ENCODE data around the gene GGNBP2.

GGNBP2 gene

DNA sequence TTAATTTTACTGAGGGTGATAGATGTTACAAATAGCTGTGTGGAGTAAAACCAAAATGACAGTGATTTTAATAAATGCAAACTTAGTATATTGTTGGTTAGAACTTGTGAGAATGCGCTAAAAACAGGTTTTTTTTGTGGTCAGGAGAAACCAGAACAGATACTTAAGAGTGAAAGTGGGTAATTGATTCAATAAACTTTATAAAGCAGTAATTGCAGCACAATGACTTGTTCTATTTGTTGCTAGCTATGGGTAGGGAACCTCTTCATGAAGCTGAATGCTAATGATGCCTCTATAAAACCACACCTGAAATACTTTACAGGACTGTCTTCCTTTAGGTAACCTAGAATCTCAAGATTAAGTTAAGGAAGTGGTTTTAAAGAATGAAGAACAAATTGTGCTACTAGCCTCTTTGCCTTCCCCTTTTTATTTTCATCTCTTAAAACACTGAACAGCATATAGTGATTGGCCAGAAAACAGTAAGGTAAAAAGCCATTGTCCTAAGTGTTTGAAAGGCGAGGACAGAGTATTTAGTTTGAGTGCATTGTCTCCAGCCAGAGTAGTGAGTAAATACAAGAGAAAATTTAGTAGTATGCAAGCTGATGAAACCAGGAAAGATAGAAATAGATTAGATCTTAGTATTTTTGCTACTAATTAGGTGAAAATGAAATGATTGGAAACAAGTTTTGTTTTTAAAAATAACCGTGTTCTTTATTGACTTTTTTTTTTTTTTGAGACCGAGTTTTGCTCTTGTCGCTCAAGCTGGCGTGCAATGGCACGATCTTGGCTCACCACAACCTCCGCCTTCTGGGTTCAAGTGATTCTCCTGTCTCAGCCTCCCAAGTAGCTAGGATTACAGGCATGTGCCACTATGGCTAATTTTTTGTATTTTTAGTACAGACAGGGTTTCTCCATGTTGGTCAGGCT is 6.0 kb downstream of the GGNBP2 start:
- DNase-seq (ENCODE audit: low read depth, low spot score): no peak

DNA sequence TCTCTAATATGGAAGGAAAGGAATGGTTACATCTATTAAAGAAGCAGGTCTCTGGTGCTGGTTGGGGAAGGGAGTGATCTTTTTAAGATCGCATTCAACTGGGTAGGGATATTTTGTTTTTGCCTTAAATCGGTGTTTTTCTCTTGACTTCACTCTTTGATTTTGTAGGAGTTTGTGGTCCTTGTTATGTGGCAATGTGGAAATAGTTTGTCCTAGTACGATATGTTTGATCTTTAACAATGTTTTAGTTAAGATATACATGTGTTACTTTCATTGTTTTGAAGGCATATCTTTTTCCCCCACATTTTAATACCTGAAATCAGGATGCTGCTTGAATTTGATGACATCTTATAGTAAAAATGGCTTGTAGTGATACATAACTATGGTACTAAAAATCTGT is 8.7 kb downstream of the GGNBP2 start:
- DNase-seq (ENCODE audit: low read depth, low spot score): no peak

DNA sequence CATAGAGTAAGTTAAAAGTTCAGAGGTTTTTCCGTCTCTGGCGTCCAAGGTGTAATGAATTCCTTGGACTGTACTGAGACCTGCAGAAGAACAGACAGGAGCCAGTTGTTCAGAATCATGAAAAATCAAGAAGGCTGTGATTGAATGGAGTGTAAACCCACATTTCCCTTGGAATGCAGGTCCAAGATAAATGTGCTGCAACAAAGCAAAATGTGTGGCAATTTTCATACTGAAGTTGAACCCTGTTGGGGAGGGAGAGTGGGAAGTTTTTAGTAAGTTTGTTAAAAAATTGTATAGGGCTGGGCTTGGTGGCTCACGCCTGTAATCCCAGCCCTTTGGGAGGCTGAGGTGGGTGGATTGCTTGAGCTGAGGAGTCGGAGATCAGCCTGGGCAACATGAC is 21.4 kb downstream of the GGNBP2 start:
- DNase-seq (ENCODE audit: low read depth, low spot score): no peak

DNA sequence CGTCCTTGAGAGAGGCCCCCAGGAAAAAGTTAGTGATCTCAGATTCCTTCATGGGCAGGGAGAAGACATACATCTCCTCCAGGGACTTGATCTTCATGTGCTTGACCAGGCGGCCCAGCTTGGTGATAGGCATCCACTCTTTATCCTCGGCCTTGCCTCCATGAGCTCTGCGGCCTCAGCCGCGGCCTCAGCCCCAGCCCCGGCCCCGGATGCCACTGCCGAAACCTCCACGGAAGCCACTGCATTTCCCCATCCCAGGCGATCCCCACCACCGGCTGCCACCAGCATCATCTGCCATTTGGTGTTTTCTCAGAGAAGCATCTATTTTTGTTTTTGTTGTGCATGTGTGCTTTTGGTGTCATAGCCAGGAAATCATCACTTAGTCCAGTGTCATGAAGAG is 30.3 kb downstream of the GGNBP2 start:
- no peak for DNase-seq (ENCODE audit: low read depth, low spot score)

DNA sequence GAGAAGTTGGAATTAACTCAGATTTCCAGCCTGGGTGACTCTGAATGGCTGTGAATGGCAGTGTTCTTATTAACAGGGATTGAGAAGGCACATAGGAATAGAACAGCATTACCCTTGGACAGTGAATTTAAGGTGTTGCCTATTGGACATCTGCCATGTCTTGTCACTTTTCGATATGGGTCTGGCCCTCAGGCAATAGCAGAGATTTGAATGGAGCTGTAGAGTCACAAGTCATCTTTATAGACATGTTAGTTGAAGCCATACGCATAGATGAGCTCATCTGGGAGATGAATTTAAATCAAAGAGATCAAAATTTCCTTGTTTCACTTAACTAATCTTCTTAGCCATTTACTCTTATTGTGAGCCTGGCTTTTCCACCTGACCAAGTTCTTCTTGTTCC is 32.1 kb downstream of the GGNBP2 start:
- DNase-seq (ENCODE audit: low read depth, low spot score): no peak

DNA sequence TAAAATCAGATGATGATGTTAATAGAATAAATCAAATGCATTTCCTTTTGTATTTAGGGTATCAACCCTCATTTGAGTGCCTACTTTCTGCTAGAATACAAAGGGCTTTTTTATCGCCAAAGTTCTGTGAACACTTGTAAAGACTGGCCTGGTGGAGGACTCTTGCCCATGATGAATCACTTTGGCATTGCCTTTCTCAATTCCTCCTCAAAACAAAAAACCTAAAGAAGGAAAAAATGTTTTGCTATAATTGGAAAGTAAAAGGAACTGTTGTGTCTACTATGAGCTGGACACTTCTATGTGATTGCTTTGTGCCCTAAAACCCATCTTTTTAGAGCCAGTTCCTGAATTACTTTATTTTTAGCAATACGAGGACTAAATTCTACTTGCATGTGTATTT is 34.0 kb downstream of the GGNBP2 start:
- no peak for DNase-seq (ENCODE audit: low read depth, low spot score)

DNA sequence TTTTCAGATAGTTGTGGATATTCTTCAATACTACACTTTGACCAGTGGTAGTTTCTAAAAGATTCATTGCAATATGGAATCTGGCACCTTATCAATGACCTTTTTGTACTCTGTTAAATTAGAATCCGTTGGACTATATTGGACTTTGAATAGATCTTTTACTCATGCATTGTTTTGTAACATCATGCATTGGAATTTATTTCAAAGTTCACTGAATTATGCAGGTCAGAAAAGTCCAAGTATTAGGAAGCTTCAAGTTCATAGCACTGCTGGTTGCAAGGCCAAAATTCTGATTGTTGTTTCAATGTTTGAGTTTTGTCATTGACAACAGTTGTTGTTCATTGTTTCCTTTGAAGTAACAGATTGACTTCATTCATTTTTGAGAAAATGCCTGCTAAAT is 39.1 kb downstream of the GGNBP2 start:
- no peak for DNase-seq (ENCODE audit: low read depth, low spot score)

DNA sequence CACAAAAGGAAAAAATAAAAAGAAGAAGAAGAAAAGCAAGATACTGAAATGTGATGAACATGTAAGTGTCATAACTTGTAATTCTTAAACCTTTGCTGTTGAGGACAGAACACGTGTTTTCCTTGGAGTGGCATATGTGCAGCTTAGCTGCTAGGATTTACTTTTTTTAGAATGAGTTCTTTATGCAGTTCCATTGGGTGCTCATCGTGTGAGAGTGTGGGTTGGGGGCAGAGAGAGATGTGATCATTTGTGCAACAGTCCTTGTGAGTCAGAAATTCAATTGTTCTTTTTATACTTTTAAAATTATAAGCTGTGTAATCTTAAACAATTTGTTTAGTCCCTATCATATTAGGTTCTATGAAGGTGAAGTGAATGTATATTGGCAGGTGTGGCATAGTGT is 41.4 kb downstream of the GGNBP2 start:
- no peak for DNase-seq (ENCODE audit: low read depth, low spot score)

DNA sequence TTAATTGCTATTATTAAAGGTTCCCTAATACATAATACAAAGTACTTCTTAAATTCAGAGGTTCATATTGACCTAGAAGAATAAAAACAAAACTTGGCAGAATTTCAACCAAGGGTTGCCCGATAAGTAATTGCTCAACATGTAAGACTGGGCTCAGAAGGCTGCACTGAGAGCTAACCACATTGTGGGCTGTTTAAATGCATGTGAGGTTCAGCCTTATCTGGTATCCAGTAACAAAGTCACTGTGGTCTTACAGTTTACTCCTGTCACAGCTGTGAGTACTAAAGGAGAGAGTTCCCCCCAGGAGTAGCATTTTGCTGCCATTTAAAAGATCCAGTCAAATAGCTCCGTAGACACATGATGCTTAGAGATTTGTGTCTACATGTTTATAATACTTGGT is 45.4 kb downstream of the GGNBP2 start:
- no peak for DNase-seq (ENCODE audit: low read depth, low spot score)

DNA sequence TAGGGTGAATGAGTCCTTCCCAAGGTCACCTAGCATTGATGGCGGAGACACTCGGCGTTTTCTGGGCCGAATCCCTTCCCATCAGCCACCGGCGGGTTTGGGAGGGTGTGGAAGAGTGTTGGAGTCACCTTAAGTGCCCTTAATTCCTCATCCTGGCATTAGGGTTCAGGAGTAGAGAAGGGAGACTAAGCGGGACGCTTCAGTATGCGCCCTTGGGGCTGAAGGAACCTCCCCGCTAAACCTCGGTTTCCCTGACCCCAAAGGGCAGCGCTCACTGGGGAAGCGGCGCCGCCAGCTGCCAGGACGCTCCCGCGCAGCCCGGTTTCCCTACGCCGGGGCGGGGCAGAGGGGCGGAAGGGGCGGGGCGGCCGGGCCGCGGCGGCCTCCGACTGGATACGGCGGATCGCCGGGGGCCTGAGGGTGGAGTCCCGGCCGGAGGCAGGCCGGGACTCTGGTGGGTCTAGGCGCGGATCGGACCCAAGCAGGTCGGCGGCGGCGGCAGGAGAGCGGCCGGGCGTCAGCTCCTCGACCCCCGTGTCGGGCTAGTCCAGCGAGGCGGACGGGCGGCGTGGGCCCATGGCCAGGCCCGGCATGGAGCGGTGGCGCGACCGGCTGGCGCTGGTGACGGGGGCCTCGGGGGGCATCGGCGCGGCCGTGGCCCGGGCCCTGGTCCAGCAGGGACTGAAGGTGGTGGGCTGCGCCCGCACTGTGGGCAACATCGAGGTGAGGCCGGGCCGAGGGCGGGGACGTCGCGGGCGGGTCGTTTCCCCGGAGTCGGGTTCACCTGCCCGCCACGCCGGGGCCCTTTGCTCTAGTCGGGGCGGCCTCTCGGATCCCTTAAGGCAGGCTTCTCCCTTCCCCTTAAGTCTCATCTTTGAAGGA is 47.0 kb downstream of the GGNBP2 start, which contains the start of gene DHRS11:
Gene DHRS11 (plus strand): TSS at position 446 of the 882 bp plus-strand sequence. CDS start 131 bp downstream, at position 577.
- DNase-seq (ENCODE audit: low read depth, low spot score): no peak

DNA sequence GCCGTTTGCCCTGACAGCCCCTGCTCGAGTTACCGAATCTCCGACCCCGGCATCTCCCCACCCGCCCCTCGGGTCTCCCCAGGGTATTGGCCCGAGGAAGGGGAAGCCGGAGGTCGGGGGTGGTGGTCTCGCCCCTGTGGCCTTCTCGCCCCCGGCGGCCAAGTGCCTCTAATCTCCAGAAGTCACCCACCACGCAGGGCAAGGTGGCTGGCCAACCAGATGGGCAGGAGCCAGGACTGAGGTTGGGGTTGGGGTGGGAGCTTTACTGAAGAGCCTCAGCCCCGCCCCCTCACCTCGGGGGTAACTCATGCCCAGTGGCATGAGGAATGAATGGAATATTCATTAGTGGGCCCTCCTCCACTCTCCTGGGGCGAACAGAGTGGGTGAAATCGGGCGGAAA is 47.6 kb downstream of the GGNBP2 start:
- no peak for DNase-seq (ENCODE audit: low read depth, low spot score)

DNA sequence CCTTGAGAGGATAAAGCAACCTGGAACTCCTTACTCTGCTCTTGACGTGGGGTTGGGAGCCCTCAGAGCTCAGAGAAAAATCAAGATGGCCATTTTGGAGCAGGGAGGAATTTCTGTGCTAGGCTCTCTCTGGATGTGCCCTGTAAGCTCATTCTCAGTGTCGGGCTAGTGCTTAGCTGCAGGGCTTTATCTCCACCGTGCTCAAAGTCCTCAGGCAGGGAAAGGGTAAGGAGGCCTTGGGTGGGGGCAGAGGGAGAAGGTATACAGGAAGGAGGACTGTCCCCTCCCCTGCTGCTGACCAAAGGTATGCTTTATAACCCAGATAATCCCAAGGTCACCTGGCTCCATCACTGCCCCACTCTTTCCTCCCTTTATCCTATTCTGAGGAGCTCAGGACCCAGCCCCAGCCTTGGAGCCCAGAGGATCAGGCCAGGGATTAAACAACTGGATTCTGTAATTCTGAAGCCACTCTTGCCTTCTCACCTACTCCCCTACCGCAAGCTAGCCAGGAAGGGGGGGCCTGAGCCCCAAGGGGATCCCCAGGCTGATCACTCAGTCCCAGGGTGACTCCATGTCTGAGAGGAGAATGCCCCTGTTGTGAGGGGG is 48.1 kb downstream of the GGNBP2 start:
- DNase-seq (ENCODE audit: low read depth, low spot score): no peak

DNA sequence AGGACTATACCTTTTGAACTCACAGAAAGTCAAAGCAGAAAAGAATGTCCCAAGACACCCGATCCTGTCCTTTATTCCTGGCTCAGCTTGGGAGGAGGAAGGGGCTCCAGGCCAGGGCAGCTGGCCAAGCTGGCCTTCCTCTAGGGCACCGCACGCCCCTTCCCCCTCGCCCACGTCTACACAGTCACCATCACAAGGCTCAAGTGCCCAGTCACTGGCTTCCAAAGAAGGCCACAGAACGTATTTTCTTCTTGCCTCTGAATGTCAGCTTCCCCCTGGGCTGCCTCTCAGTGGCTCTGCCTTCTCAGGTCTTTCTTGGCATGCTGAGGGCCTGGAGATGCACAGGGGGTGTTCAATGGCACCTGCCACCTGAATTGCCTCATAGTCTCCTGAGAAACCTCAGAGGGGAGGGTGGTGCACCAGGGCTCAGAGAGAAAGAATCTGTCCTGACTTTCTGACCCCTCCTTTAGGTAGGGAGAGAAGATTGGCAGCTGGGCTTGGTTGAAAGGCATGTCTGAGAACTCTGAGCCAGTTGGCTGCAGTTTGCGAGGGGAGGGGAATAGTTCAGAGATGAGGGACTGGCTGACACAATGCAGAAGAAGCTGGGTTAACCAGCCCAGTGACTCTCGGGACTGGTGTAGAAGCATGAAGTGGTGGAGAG is 49.1 kb downstream of the GGNBP2 start:
- DNase-seq (ENCODE audit: low read depth, low spot score): no peak

DNA sequence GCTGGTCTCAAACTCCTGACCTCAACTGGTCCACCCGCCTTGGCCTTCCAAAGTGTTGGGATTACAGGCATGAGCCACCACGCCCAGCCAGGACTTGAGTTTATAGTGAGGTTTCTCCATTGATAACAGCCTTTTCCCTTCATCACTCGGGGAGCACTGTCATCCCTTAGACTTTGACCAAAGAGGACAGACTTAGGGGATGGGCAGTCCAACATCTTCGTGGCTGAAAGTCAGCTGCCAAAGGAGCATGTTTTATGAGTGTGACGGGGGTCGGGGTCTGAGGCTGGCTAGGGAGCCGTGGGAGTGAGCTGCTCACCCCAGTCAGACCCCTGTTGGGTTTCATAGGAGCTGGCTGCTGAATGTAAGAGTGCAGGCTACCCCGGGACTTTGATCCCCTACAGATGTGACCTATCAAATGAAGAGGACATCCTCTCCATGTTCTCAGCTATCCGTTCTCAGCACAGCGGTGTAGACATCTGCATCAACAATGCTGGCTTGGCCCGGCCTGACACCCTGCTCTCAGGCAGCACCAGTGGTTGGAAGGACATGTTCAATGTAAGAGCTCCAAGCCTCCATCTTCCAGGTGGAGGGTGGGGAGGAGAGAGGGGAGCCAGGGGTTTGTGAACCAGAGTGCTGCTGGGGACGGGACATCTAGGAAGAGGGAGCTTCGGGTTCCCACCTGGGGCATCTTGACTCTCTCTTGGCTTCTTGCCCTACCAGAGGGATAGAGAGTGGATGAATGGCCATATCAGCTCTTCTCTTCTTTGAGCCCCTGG is 50.1 kb downstream of the GGNBP2 start:
- no peak for DNase-seq (ENCODE audit: low read depth, low spot score)

DNA sequence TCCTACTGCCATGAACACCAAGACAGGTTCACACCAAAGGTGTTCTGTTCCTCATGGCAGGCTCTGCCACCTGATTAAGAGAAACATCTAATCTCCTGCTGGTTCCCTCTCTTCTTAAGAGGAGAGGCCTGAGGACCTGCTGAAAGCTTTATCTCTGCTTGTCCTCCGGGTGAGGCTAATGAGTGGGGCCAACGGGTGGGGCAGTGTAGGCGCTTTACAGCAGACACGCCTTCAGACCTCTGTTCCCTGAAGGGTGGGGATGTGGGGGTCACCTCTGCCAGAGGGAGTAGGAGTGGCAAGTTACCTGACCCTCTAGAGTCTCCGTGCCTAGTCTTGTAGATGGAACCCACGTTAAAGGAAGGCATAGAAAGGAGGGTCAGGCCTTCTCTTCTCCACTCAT is 52.5 kb downstream of the GGNBP2 start:
- no peak for DNase-seq (ENCODE audit: low read depth, low spot score)

DNA sequence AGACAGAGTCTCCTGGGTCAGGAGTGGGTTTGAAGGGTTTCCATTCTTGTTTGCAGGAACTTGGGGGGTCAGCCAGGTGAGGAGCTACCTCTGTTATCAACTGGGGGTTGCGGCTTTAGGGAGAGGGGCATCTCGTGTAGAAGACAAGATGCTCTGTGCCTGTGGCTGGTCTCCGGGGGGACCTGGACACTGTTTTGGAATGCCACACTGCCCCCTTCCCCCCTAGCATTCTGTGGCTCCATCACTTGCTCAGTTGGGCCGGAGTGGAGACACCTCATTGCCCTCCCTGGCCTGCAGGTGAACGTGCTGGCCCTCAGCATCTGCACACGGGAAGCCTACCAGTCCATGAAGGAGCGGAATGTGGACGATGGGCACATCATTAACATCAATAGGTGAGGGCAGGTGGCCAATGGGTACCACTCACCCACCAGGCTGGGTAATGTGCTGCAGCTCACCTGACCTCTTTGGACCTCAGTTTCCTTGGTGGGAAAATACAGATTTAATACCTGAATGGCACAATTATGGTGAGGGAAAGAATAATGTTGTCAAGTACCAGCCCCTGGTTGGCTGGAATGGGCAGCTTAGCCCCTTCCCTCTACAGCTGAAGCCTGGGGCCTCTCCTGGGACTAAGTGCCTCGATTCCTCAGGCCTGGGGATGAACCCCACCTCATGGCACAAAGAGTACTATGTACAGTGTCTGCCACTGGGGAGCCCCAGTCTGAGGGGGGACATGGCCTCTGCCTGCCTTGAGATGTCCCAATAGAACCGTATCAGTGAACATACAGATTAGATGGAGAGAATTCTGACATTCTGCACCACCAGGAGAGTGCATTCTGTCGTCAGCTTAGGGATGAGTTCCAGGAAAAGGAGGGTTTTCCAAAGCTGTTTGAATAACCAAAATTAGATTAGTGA is 53.4 kb downstream of the GGNBP2 start:
- no peak for DNase-seq (ENCODE audit: low read depth, low spot score)

DNA sequence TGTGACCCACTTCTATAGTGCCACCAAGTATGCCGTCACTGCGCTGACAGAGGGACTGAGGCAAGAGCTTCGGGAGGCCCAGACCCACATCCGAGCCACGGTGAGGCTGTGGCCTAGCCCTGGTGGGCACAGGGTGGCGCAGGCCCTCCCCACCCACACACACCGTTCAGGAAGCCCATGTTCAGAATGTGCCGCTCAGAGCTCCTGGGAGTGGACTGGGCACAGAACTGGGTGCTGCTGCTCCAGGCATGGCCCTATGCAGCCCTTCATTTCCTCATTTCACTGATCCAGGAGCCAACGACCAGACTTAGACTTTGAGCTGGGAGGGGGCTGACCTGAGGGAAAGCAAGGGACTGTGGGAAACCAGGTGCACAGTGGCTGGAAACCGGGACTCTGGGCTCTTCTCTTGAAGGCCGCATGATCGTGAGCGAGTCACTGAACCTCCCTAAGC is 54.3 kb downstream of the GGNBP2 start:
- no peak for DNase-seq (ENCODE audit: low read depth, low spot score)

DNA sequence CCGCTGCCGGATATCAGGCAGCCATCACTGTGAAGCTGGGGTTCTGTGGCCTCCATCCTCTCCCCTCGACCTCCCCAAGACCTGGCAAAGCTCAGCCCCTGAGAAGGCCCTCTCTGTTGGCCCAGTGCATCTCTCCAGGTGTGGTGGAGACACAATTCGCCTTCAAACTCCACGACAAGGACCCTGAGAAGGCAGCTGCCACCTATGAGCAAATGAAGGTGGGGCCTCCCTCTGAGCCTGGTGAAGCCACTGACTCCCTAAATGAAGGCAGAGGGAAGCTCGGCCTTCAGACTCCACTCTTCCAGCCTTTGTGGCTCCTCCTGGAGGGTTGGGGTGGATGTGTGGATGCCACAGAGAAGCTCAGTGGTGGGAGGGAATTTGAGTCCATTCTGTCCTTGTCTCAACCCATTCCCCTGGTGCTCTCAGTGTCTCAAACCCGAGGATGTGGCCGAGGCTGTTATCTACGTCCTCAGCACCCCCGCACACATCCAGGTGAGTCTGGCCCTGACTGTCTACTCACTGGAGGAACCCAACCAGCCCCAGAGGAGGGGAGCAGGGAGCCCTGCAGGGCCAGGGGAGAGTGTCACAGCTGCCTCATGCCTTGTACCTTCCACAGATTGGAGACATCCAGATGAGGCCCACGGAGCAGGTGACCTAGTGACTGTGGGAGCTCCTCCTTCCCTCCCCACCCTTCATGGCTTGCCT is 55.0 kb downstream of the GGNBP2 start:
- no peak for DNase-seq (ENCODE audit: low read depth, low spot score)

DNA sequence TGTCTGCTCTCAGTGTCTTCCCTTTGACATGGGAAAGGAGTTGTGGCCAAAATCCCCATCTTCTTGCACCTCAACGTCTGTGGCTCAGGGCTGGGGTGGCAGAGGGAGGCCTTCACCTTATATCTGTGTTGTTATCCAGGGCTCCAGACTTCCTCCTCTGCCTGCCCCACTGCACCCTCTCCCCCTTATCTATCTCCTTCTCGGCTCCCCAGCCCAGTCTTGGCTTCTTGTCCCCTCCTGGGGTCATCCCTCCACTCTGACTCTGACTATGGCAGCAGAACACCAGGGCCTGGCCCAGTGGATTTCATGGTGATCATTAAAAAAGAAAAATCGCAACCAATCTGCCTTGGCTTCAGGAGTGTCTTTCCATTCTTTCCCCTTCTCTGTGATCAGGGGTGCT is 55.7 kb downstream of the GGNBP2 start:
- DNase-seq (ENCODE audit: low read depth, low spot score): no peak

All from iPS DF 19.7 (cell line).